Ovary (tissue), 3 donors: ENCODE measurements around the gene CASP14.

Experiments
- CTCF ChIP-seq, 3 donors: fragments of 450-650 bp in 2 of 3; fragments of 200-600 bp in 1 of 3; IDR thresholded peaks; one replicate each; pipeline versions ENCODE4 v1.5.1 to v1.8.0; 2016 to 2022; ENCODE audit warnings: antibody characterized with exemption in 3 of 3, mild to moderate bottlenecking in 1 of 3
- POLR2A ChIP-seq: fragments of 450-650 bp; IDR thresholded peaks from one replicate; pipeline ENCODE4 v1.6.1; 2017; ENCODE audit warnings: antibody characterized with exemption, mild to moderate bottlenecking, moderate library complexity
- donor health status: DM: no; HTN: no; CAD: no.

DNA sequence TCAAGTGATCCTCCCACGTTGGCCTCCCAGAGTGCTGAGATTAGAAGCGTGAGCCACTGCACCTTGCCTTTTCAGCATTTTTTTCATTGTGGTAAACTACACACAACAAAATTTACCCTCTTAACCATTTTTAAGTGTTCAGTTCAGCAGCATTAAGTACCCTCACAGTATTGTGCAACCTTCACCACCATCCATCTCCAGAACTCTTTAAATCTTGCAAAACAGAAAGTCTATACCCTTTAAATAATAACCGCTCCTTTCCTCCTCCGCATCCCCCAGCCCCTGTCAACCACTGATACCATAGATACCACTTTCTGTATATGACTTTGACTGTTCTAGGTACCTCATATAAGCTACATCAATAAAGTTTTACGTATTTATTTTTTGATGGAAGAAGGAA lies 20.8 kb upstream of the CASP14 start:
- no peak for TF ChIP-seq POLR2A
- TF ChIP-seq CTCF (IDR thresholded peaks at IDR 0.05): no peak
